NCI-H146 treated with DMSO at 0.1 percent for 48 hours (cell line): ENCODE measurements around the gene SASH1.
"Not testable (repeated sequence)": the region's sequence is repeated elsewhere in the genome, so short reads cannot be mapped to it uniquely, and the experiment has no call there.

ENCODE experiments used
- DNase-seq: peaks from one replicate; lab custom pipeline; 2025; ENCODE audit not compliant: unreplicated experiment; lab: John Stamatoyannopoulos, UW

Gene SASH1

DNA sequence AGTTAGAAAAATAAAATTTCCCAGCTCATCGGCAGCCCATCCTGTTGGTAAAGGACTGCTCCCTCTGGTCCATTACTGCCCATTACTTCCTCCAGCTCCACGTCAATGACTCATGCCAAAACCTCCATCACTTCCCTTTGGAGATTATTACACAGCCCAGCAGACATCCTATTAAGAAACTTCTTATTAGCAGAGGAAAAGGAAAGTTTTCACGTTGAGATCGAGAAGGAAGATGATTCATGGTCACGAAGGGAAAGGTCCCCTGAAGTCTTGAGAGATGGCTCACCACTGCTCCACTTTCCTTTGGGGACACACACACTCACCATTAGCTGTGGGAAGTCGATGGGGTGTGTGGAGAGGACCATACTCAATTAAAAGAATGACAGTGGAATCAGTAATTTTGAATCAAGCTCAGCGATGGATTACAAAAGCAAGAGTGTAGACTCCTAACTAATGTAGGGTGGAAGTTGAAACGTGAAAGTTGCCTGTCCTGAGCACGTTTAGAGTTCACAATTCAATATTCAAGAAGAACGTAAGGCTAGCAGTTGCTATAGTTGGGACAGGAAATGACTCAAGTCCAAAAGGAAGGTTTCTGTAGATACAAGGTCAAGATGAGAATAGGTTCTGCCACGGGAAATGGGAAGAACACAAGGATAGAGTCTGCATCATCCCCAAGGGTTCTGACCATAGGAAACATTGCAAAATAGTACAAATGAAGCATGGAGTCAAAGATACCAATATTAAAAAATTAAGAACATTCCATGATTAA, 21.6 kb downstream of the SASH1 start:
- no peak for DNase-seq

DNA sequence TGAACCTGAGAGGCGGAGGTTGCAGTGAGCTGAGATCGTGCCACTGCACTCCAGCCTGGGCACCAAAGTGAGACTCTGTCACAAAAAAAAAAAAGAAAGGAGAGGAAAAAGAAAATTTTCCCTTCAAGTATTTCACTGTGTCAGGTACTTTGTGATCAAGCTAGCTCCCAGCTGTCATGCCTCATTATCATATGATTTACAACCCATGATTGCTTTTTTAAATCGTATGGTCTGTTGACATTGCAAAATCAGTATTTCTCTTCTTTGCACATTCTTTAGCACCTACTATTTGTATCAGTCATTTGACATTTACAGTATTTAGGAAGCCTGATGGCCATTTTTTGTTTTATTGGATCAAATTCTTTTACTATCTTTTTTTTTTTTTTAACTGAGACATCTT, 22.4 kb downstream of the SASH1 start:
- DNase-seq: no peak

DNA sequence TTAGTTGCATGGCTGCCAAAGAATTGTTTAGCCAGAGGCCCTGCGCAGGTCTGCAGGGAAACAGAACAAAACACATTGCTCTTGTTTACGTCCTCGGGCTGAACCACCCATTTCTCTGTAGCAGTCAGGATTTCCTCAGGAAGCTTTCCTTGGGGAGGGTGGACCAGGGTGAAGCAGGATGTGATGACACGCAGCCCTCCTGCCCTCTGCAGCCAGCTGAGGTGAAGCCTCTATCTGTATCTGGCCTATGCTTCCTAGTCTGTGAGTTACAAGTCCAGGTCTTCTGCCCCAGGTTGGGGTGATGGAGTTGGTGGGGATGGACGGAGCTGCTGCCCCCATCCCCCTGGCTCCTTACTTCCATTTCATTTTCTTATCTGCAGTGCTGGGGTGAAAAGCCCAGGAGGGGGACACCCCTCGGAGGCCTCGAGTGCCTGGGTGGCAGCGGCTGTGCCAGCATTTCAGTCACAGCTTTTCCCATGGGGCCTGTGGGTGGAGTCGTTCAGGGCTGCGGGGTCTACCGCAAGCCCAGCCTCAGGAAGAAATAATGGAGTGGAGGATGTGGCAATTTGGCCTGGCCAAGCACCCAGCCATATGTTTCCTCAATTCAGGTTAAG, 24.9 kb downstream of the SASH1 start:
- DNase-seq: no peak

DNA sequence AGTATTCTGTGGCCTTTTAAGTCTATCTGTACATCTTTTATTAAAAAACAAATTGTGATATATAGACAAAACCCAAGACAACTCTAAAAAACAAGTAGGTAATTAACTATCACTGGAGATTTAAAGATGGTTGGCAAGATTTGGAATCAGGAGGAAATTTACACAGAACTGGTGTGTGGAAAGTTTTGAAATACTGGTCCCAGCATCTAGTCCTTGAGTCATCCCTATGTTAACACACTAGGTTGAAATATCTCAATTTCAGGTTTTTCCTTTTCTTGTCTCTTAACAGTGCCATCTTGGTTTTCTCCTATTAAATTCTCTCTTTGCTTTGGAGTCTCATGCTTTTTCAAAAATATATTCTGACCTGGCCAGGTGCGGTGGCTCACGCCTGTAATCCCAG, 27.5 kb downstream of the SASH1 start:
- DNase-seq: no peak

DNA sequence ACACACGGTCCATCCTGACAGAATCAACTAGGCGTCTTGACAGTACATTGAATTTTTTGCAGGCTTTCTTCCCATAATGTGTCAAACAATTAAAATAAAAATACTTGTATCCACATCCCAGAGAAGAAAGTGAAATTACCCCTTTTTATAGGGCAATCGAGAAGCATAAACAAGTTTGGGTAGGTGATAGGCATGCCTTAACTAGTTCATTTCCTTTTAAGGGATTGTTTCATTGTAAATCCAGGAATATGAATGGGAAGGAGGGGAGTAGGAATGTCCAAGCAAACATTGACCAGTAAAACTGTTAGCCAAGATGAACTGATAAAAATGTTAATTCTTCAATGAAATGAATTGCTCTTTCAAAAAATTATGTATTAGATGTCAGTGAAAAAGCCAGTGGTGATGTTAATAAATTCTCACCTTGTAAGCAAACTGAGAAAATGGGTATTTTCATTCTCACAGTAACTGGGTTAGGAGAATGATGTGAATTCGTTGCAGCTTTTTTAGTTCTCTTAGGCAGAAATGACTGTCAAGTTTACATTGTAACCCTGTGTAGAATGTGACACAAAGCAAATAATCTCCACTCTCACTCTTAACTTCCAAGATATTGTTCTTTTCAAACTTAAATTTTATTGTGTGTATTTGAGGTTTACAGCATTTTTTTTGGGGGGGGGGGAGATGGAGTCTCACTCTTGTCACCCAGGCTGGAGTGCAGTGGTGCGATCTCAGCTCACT, 31.6 kb downstream of the SASH1 start:
- no peak for DNase-seq

DNA sequence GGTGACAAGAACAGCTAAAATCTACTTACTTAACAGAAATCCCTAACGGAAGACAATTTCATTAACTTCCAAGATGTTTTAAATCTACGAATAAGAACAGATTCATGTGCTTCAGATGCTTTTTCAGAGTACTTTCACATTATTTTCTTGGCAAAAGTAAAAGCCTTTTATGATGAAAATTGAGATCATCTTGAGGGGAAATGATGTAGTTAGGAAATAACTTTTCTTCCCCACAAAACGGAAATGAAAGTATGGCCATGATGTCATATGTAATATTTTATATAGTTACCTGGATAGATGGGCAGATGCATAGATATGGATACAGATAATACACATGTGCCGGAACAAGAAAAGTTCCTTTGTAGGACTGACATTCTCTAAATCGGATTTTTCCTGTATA, 32.8 kb downstream of the SASH1 start:
- no peak for DNase-seq

DNA sequence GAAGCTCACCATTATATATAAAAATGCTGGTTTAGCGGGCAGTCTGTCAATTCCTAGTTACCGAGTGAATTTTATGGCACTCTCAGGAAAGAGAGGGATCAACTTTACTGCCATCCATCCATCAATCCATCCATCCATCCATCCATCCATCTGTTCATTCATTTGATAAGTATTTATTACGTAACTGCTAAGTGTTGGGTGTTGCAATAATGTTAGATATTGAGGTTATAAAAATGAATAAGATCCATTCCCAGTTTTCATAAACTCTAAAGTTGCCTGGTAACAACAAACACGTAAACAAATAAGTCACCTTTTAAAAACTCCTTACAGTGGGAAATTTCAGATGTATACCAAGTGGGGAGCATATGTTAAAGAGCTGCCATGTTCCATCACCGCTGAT, 36.8 kb downstream of the SASH1 start:
- no peak for DNase-seq

DNA sequence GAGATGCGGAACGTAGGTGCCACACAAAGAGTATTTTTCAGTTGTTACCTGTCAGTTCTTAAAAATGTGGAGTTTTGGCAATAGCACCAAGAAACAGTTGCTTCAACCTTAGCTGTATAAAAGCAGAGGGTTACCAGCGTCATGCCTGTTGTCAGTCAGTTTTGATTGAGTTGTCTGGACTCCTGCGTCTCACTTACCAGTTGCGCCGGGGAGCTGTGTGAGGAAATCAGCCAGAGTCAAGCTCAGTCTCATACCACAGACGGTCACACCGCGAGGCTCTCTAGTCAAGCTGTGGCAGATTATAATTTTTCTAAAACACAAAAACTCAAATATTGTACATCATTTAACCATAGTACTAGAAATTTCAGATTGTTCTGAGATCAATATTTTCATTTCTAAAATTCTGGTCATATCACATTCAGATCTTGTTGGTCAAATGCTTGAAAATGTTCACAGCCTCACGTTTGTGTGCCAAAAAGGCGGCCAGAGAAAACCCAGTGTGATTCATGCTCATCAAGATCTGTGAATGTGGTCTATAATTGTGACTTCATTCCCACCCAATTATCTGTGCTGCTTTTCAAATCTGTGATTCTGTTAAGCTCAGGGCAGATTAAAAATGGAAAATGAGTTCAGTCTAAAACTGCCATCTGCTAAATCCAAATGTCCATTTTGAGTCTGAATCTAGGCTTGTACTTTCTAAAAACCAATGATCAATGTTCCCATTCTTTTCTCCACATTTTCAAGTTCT, 37.5 kb downstream of the SASH1 start:
- DNase-seq: no peak

DNA sequence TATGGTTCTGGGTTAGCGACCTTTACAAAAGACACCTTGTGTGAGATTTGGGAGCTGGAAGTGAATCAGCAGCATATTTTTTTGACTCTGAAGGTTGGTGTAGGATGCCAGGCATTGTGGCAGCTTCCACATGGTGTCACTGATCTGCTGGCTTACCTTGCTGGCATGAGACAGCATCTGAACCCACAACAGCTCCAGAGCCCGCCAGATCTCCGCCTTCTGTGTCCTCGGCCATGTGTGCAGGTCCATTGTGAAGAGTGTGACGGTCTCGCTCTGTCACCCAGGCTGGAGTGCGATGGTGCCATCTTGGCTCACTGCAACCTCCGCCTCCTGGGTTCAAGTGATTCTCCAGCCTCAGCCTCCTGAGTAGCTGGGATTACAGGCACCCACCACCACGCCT, 39.4 kb downstream of the SASH1 start:
- DNase-seq: not testable (repeated sequence)

DNA sequence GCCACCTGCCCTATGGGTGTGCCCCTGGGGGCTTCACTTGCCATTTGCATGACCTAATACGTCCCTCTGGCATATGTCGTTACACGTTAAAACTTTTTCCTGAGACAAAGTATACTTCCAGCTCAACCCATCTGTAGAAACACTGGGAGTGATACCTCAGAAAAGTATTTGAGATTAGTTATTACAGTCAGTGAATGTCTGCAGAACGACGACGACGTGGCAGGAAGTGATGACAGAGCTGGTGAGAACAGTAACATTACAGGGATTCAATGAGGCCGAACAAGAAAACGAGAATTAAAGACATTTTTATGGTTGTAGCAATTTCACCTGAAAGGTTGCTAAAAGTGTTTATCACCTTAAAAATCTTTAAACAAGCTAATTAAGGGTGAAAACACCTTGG, 40.2 kb downstream of the SASH1 start:
- DNase-seq: no peak

DNA sequence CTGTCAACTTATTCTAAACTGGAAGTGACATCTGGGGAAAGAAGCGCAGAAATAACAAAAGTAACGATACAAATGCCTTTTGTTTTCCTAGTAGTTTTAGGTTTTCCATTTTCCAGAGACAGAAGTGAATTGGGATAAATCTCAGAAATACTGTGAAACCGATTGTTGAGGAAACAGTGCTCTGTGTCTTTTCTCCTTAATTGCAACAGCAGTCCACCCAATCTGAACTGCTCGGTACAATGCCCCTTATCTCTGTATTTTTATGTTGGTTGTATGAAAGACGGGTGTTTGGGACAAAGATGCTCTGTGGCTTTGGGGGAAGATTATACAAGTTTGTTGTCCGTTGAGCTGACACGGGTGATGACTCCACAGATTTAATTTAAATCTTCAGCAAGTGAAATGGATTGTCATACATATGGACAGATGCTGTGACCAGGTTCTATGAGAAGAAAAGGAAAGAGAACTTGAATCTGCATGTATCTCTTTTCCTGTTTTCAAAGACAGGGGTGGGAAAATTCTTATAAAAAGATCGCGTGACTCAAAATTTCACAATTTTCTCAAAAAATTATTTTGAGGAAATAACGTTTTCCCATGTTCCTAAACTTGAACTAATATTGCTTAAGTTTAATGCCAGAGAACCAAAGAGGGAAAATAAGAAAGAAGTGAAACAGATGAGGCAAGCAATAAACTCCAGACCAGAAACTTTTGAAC, 41.2 kb downstream of the SASH1 start:
- no peak for DNase-seq

DNA sequence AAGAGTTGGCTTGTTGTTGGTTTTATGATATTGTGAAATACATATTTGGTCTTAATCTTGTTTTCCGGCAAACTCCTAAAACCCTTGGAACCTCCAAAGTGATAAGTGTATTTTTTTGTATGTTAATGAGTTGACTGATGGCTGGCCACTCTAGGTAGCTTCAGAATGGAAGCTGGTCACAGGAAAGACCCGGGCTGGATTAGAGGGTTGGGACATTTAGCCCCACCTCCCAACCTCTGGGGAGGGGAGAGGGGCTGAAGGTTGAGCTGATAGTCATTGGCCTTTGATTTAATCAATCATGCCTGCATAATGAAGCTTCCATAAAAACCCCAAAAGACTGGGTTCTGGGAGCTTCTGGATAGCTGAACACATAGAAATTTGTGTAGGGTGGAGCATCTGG, 42.7 kb downstream of the SASH1 start:
- no peak for DNase-seq

DNA sequence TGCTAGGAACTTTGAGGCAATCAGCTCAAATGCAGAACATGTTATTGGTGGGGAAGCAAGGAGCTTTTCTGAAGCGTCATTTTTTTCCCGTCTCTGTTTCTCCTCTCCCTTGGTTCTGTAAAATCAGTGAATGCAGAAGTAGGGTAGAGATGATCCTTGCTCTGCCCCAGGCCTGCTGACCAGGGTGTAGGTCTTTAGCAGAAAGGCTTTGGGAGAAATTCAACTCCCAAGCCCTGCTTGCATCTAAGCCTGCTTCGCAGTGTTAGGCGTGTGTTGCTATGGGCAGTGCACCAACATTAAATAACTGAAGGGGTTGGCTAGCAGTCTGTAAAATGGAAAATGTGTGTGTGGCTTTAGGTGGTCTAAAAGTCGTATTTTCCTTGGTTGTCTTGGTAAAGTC, 45.9 kb downstream of the SASH1 start:
- DNase-seq: no peak

DNA sequence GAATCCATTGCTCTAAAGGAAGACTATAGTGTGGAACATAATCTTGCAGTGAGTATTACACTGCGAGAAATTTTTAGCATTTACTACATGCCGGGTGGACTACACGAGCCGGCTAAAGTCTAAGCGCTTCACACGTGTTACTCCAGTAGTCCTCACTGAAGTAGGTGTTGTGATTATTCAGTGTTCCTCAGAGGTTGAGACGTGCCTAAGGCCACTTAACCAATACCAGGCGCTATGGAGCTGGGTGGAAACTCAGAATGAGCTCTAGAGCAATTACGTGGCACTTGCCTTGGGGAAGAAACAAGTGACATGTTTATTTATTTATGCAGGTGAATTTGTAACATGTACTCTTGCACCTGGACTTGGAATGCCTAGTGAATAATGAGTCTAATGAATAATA, 46.4 kb downstream of the SASH1 start:
- no peak for DNase-seq

DNA sequence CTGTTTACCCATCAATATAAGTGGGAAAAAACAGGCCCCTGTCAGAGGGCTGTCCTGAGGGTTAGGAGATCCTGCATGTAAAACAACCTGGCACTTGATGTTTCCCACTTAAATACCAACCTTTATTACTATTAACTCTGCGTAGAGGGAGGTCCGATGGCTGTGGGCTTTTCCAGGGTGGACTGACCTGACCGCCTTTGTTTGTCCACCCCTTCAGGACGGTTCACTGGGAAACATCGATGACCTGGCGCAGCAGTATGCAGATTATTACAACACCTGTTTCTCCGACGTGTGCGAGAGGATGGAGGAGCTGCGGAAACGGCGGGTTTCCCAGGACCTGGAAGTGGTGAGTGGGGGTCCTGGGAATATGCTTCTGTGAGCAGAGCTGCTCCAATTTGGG, 47.3 kb downstream of the SASH1 start:
- DNase-seq: no peak

DNA sequence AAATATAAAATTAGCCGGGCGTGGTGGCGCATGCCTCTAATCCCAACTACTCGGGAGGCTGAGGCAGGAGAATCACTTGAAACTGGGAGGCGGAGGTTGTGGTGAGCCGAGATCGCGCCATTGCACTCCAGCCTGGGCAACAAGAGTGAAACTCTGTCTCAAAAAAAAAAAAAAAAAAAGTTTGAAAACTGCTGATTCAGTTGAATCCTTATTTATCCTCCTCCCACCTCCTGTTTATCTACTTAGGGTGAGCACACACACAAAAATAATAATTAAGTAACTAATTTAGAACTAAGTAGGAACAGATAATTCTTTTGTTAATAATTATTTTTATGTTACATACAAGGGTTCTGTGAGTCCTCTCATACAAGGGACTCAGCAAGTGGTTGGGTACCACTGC, 49.5 kb downstream of the SASH1 start:
- DNase-seq: not testable (repeated sequence)

DNA sequence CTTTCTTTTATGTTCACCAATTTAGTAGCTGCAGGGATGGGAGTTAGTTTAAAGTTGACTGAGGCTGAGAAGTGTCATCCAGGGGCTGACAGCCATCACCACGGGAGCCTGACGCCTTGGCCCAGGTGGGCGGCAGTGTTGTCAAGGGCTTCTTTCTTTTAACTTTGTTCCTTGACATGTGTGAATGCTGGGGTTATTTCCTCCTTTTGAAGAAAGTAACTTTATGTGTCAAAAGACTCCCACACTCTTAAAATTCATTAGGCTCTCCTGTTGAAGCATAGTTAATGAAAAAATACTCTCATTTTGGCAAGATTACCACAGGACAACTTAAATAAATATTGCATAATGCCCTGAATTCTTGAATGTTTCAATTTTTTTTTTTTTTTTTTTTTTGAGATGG, 50.0 kb downstream of the SASH1 start:
- no peak for DNase-seq

DNA sequence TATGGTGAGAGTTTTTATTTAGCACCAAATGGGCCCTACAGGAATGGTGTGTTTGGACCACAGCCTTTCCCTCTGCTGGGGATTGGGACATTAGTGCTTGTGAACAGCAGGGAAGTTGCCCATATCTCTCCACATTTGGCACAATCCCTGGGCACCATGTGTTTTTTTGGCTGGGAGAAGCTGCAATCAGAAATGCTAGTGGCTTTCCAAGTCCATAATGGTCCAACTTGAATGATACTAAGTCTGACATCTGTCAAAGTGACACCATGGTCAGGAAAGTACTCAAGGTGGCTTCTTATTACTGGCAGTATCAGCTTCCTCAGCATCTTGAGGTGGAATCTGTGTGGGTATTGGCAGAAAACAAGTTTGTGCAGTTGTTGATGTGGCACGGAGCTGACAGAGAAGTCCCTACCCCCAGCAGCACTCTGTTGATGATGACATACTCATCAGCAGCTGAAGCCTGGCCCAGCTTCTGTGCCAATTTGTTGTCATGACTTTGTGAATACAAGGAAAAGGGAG, 53.0 kb downstream of the SASH1 start:
- DNase-seq: no peak

DNA sequence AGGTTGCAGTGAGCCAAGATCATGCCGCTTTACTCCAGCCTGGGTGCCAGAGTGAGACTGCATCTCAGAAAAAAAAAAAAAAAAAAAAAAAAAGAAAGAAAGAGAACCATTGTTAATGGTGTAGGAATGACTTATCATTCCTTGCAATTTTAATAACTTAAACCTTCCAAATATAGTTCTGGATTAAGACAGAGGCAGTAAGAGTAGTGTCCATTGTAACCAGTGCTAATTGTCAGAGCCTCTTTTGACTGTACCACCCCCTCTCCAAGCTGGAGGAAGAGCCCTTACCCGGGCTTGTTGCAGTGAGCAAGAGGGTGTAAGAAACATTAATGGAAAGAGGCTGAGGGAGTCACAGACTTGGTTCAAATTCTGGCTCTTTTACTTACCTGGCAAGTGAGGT, 53.8 kb downstream of the SASH1 start:
- no peak for DNase-seq

DNA sequence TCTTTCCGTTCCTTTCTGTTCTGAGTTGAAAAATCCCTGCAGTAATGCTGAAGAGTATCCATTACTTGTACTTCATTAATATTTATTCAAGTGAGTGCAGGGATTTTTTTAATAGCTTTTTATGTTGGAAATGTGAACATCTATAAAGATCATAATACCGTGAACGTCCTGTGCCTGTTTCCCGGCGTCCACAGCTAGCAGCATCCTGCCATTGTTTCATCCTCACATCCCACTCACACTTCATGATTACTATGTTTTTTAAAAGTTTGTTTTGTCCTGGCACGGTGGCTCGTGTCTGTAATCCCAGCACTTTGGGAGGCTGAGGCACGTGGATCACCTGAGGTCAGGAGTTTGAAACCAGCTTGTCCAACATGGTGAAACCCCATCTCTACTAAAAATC, 54.3 kb downstream of the SASH1 start:
- no peak for DNase-seq

DNA sequence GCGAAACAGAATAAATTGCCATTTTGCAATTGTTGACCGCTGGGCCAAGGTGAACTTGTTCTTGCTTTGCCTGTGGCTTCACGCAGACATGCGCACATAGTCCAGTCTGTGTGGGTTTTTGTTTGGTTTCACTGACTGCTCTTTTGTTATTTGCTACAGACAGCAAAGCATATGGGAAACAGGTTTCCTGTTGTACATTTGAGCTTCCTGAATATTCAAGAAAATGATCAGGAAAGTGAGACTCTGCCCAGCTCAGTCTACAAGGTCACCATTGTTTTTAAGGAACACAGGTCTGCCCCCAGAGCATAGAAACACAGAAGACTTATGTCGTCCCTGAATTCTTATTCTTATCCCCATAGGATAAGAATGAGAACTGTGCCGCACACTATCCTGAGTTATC, 55.6 kb downstream of the SASH1 start:
- DNase-seq: no peak
